ENCODE measurements around the gene RPL13. TPM values are rescaled to one million over a fixed set of nuclear protein-coding genes. Genes with fewer than 3 reads are reported as not detected.

RPL13 gene
- total and polyA plus RNA-seq, 4 donors, result 699 to 2,663 (median 1,571) TPM

DNA sequence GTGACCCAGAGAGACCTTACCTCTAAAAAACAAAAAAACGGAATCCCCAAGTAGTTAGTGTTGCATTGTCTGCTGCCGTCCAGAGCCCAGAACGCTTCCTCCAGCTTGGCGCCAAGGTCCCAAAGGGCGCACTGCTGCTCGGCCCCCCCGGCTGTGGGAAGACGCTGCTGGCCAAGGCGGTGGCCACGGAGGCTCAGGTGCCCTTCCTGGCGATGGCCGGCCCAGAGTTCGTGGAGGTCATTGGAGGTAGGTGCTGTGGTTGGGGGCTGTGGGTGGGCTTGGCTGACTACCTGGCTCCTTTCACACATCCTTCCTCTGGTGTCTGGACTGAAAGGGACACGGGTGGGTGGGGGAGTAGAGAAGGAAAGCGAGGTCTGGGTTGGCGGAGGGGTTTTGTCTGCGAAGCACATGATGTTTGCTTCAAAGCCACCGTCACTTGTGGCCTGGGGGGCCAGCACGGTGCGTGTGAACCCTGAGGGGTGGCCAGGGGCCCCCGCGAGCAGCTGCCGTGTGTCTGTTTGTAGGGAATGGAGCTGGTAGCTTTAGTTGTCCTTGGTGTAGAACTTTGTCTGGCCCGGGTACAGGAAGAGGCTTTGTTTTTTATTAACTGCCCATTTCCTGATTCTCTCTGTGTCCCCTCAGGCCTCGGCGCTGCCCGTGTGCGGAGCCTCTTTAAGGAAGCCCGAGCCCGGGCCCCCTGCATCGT, 28.5 kb upstream of the RPL13 start:
- Histone ChIP-seq H3K9me3 (ENCODE audit: control insufficient read depth in 4 of 4, low read length in 3 of 4) (no peaks in the 10 kb centered on the region), H3K4me3 (ENCODE audit: low read depth in 1 of 3, low read length in 3 of 3) (no peak overlapping the region), H3K4me1 (ENCODE audit: control insufficient read depth in 4 of 4, insufficient read depth in 4 of 4, low read length in 3 of 4) (peaks cover 4 to 23% (median 14%) of the 10 kb centered on the region in 4 donors), H3K9ac (ENCODE audit: low read depth in 1 of 2, low read length in 2 of 2) (no peak overlapping the region), H3K27ac (ENCODE audit: low read depth in 1 of 2, low read length in 2 of 2) (no peak overlapping the region), H3K27me3 (ENCODE audit: control insufficient read depth in 4 of 4, insufficient read depth in 4 of 4, low read length in 3 of 4) (no peaks in the 10 kb centered on the region), H3K36me3 (ENCODE audit: control insufficient read depth in 4 of 4, insufficient read depth in 3 of 4, low read depth in 1 of 4, low read length in 3 of 4) (peaks cover 3 to 55% (median 21%) of the 10 kb centered on the region in 4 donors)
- 88% methylated on average over 31 of the region's 31 CpGs for WGBS
- no peak for DNase-seq (ENCODE audit: low spot score)
- TF ChIP-seq TAF1 (conservative IDR thresholded peaks at IDR 0.05) (no peak), HNF4A (conservative IDR thresholded peaks at IDR 0.05) (no peak), RXRA (IDR thresholded peaks at IDR 0.05) (no peak), FOXA2 (IDR thresholded peaks at IDR 0.05) (no peak), FOXA1 (IDR thresholded peaks at IDR 0.05) (no peak), JUND (IDR thresholded peaks at IDR 0.05) (no peak), ZBTB33 (IDR thresholded peaks at IDR 0.05) (no peak), RAD21 (IDR thresholded peaks at IDR 0.05) (no peak), GABPA (IDR thresholded peaks at IDR 0.05 in 1 of 2, conservative IDR thresholded peaks at IDR 0.05 in 1 of 2) (no peak), REST (IDR thresholded peaks at IDR 0.05) (no peak), EGR1 (IDR thresholded peaks at IDR 0.05; ENCODE audit: low read depth in 2 of 2) (no peak), MAX (IDR thresholded peaks at IDR 0.05) (no peak), YY1 (IDR thresholded peaks at IDR 0.05) (no peak)
- TF ChIP-seq, protein P1, sequence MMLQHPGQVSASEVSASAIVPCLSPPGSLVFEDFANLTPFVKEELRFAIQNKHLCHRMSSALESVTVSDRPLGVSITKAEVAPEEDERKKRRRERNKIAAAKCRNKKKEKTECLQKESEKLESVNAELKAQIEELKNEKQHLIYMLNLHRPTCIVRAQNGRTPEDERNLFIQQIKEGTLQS (IDR thresholded peaks at IDR 0.05), result no peak

DNA sequence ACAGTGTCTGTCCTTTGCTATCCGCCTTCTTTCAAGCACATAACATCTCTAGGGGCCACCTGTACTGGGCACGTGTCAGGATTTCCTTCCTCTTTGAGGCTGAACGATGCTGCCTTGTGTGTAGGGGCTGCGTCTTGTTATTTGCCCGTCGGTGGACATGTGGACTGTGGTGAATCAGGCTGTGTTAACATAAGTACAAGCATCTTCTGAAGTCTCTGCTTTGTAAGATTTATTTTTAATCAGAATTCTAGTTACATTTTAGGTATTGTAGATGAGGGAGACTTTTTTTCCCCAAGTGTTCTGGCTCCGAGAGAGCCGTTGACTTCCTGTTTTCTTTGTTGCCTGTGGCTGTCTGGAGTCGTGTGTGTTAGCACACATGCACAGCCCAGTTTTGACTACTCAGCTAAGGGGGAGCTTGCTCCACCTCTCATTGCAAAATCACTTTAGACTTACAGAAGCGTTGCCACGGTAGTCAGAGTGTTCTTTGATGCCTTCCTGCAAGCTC, 26.2 kb upstream of the RPL13 start:
- H3K9ac ChIP-seq (ENCODE audit: low read depth in 1 of 2, low read length in 2 of 2), result no peak overlapping the region
- TF ChIP-seq, protein P1 (IDR thresholded peaks at IDR 0.05), result no peak
- no peak for TF ChIP-seq TAF1 (conservative IDR thresholded peaks at IDR 0.05)
- TF ChIP-seq RAD21 (IDR thresholded peaks at IDR 0.05), result peak in 1 of 2 donors; percentile 11
- no peak for TF ChIP-seq EGR1 (IDR thresholded peaks at IDR 0.05; ENCODE audit: low read depth in 2 of 2)
- TF ChIP-seq GABPA (IDR thresholded peaks at IDR 0.05 in 1 of 2, conservative IDR thresholded peaks at IDR 0.05 in 1 of 2), result no peak
- no peak for TF ChIP-seq REST (IDR thresholded peaks at IDR 0.05)
- peaks cover 4 to 23% (median 14%) of the 10 kb centered on the region in 4 donors for H3K4me1 ChIP-seq (ENCODE audit: control insufficient read depth in 4 of 4, insufficient read depth in 4 of 4, low read length in 3 of 4)
- DNase-seq (ENCODE audit: low spot score), result no peak
- H3K27me3 ChIP-seq (ENCODE audit: control insufficient read depth in 4 of 4, insufficient read depth in 4 of 4, low read length in 3 of 4), result no peaks in the 10 kb centered on the region
- WGBS, result 44% methylated on average over 11 of the region's 11 CpGs
- no peak overlapping the region for H3K4me3 ChIP-seq (ENCODE audit: low read depth in 1 of 3, low read length in 3 of 3)
- no peaks in the 10 kb centered on the region for H3K9me3 ChIP-seq (ENCODE audit: control insufficient read depth in 4 of 4, low read length in 3 of 4)
- H3K27ac ChIP-seq (ENCODE audit: low read depth in 1 of 2, low read length in 2 of 2), result peak overlapping the region; percentile 35 to 58
- peaks cover 8 to 50% (median 17%) of the 10 kb centered on the region in 4 donors for H3K36me3 ChIP-seq (ENCODE audit: control insufficient read depth in 4 of 4, insufficient read depth in 3 of 4, low read depth in 1 of 4, low read length in 3 of 4)
